ENCODE results near the gene SP4. TPM values are rescaled to one million over a fixed set of nuclear protein-coding genes. Genes with fewer than 3 reads are reported as not detected.
A peak's percentile ranks its signal among the peaks of the same experiment; 100 is the strongest.

The SP4 gene
- total RNA-seq, result 20.4 and 20.8 TPM in 2 replicates

DNA sequence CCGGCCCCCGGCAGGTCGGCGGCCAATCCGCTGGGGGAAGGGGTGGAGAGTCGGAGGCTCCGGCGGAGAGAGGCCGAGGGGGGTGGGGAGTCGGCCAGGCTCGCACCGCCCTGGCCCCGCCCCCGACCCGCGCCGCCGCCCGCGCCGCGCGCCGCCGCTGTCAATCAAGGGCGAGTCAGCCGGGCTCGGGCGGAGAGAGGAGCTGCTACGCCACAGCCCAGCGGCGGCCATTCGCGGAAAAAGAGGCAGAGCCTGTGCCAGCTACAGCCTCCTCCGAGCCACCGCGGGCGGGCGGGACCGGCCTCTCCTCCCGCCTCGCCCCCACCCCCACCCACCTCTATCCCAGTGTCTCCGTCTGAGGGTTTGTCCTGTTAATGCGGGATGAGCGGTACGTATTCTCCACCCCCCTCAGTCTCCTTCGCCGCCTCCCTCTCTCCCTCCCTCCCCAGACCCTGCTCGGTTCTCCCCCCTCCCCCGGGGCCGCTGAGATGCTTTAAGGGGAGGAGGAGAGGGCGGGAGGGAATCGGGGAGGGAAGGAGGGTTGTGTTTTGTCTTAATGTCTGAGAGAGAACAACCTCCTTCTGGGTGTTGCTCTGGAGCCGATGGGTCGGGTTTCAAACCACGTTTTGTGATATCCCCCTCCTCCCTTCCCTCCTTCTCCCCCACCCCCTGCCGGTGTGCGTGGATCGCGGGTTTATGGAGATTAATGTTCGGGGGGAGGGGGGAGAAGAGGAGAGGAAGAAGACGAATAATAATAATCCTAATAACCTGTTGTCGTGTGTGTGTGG lies at the start of gene SP4:
Gene SP4, plus strand, starts transcription at position 213 of the 788 bp plus-strand sequence. Its CDS starts 169 bp downstream, at position 382.
- Mint-ChIP-seq H3K27ac (peak within 1 kb of the TSS; percentile 100), H3K27me3 (no peaks in the 10 kb centered on the region), H3K9me3 (no peaks in the 10 kb centered on the region), H3K36me3 (ENCODE audit: low read depth) (peaks cover 31% of the 10 kb centered on the region), H3K4me1 (peaks cover 43% of the 10 kb centered on the region), H3K4me3 (peak within 1 kb of the TSS; percentile 96)
- intact Hi-C loops (cut with micrococcal nuclease), result loop anchor here (1.0 to 10.0 kb wide), 11 partner anchors 54 to 1754 kb away; partner anchors contain the start of genes DNAH11, HYCC1 and NUP42
- peak; percentile 99 for DNase-seq

DNA sequence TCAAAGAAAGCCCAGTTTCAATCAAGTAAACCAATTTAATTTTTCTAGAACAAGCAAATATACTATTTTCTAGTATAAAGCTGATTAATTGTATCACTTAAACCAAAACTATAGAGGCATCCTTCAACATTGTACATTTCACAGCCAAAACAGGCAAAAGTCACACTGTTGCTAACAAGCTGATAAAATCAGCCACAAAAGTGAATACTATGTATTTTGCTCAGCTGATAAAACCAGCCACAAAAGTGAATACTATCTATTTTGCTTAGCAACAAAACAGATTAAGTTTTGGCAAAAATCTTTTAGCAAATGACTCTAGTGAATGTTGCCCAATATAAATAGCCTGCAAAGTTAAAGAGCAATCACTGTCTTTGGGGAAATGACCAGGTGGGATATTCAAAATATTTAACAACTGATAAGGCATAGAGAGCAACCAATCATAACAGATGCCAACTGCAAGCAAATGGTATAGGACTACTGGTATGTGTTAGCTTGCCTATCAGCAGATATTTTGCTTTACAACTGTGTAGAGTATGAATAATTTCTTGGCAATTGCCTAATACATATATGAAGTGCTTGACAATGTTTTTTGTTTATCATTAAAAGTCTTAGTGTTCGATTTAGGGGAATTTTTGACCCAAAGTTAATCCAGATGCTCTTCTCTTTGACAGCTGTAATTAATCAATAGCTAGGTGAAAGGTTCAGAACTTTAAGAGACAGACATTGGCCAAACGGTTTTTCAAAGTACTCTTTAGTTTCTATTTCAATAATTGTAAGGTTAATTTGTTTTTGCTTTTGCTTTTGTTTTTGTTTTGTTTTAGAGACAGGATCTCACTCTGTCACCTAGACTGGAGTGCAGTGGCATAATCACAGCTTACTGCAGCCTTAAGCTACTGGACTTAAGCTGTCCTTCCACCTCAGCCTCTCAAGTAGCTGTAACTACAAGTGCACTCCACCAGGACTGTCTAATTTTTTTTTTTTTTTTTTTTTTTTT lies 44.4 kb upstream of the SP4 start:
- intact Hi-C loops (cut with micrococcal nuclease), result loop anchor here (2.0 kb wide), 2 partner anchors 17 to 45 kb away; no protein-coding TSS in a partner anchor

DNA sequence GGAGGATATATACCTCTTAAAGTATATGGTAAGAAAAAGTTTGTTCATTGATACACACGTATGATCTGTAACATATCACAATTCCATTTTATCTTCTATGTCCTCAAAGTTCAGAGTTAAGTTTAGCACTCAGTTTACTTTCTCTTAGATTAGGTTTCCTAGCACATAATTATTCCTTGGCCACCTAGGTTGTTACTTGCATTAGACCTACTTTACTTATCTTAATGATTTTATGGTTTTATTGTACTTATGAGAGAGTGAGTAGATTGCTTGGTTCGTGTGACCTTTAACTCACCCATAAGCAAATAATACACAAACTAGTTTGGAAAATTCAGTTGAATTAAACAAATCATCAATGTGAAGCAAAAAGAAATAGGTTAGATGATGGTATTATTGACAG lies 33.9 kb upstream of the SP4 start:
- H3K36me3 Mint-ChIP-seq (ENCODE audit: low read depth), result peaks cover 7% of the 10 kb centered on the region
- peaks cover 2% of the 10 kb centered on the region for H3K27me3 Mint-ChIP-seq
- peaks cover 11% of the 10 kb centered on the region for H3K9me3 Mint-ChIP-seq
- intact Hi-C loops (cut with micrococcal nuclease), result no loop called here
- no peak overlapping the region for H3K27ac Mint-ChIP-seq
- H3K4me1 Mint-ChIP-seq, result peaks cover 2% of the 10 kb centered on the region
- no peak overlapping the region for H3K4me3 Mint-ChIP-seq
- no peak for DNase-seq

More for the DNA sequence above, 44.4 kb upstream of the SP4 start:
- peaks cover 18% of the 10 kb centered on the region for H3K4me1 Mint-ChIP-seq
- H3K36me3 Mint-ChIP-seq (ENCODE audit: low read depth), result peaks cover 4% of the 10 kb centered on the region
- H3K27ac Mint-ChIP-seq, result peak overlapping the region; percentile 55
- H3K4me3 Mint-ChIP-seq, result peak overlapping the region; percentile 16
- H3K9me3 Mint-ChIP-seq, result no peaks in the 10 kb centered on the region
- peak; percentile 66 for DNase-seq
- no peaks in the 10 kb centered on the region for H3K27me3 Mint-ChIP-seq

DNA sequence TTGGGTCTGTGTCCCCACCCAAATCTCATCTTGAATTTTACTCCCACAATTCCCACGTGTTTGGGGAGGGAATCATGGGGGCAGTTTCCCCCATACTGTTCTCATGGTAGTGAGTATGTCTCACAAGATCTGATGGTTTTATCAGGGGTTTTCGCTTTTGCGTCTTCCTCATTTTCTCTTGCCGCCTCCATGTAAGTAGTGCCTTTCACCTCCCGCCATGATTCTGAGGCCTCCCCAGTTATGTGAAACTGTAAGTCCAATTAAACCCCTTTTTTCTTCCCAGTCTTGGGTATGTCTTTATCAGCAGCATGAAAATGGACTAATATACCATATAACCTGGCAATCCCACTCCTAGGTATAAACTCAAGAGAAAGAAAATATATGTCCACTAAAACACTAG lies 25.9 kb upstream of the SP4 start:
- H3K4me1 Mint-ChIP-seq, result no peaks in the 10 kb centered on the region
- no peaks in the 10 kb centered on the region for H3K27me3 Mint-ChIP-seq
- H3K27ac Mint-ChIP-seq, result no peak overlapping the region
- intact Hi-C loops (cut with micrococcal nuclease), result no loop called here
- peaks cover 17% of the 10 kb centered on the region for H3K36me3 Mint-ChIP-seq (ENCODE audit: low read depth)
- DNase-seq, result peak; percentile 37
- H3K4me3 Mint-ChIP-seq, result no peak overlapping the region
- peaks cover 38% of the 10 kb centered on the region for H3K9me3 Mint-ChIP-seq

DNA sequence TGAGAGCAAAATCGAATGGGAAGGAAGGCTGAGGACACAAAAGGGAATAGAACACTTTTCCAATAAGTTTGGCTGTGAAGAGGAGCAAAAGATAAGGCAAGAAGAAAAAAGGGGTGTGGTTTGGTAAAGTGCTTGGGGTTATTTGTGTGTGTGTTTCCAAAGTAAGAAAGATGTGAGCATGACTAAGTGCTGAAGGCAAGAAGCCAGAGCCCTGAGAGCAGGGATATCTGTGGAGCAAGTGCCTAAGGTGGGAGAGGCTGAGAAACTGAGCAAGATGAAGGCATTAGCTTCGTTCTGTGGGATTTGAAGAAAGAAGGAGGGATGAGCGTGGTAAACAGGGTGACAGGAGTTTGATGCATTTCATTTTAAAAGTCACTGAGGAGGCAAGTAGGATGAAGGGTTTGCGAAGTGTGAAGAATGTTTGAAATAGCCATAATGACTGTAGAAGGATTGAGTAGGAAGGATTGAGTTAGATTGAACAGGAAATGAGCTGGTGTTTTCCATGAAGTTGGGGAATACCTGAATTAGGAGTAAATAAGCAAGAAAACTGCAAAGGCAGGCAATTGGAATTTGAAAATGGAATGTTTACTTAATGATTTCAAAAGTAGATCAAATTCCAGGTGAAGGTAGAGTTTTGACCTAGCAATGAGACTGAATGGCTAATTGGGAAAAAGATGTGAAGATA lies 19.9 kb upstream of the SP4 start:
- peaks cover 5% of the 10 kb centered on the region for H3K36me3 Mint-ChIP-seq (ENCODE audit: low read depth)
- intact Hi-C loops (cut with micrococcal nuclease), result no loop called here
- peaks cover 24% of the 10 kb centered on the region for H3K9me3 Mint-ChIP-seq
- peak; percentile 39 for DNase-seq
- H3K4me3 Mint-ChIP-seq, result no peak overlapping the region
- no peaks in the 10 kb centered on the region for H3K27me3 Mint-ChIP-seq
- H3K4me1 Mint-ChIP-seq, result peaks cover 30% of the 10 kb centered on the region
- no peak overlapping the region for H3K27ac Mint-ChIP-seq

DNA sequence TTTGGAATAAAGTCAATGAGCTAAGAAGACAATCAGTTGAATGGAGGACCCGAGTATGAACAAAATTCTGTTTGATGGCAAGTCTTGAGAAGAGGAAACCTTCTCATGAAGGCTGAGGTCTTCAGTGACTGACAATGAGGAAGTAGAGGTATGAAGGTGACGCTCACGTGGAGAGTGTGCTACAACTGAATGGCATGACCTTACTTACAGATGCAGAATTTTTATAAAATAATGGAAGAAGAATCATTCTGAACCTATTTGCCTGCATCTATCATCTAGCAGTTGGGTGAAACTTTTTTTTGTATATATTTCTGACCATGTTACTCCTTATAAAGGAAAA lies 19.4 kb upstream of the SP4 start:
- H3K27me3 Mint-ChIP-seq, result no peaks in the 10 kb centered on the region
- H3K4me1 Mint-ChIP-seq, result peaks cover 35% of the 10 kb centered on the region
- H3K27ac Mint-ChIP-seq, result no peak overlapping the region
- intact Hi-C loops (cut with micrococcal nuclease), result no loop called here
- peaks cover 25% of the 10 kb centered on the region for H3K9me3 Mint-ChIP-seq
- H3K36me3 Mint-ChIP-seq (ENCODE audit: low read depth), result peaks cover 5% of the 10 kb centered on the region
- DNase-seq, result peak; percentile 45
- H3K4me3 Mint-ChIP-seq, result no peak overlapping the region

DNA sequence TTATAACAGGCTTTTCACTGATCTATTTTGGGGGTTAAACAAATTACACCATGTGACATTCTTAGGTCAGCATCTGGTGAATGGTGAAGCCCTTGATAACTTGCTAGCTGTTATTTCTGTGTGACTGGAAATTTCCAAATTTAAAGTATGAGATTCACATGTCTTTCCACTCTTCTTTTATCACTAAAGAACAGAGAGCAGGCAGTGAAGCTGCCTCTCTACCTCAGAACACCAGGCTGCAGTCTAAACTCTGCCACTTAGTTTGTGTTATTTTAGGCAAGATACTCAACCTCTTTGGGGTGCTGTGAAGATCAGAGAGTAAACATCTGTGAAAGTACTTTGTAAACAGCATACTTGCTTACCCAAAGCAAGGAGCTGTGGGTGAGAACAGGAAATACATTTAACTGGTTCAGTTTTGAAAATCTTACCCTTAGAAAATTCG lies 15.5 kb upstream of the SP4 start:
- peak; percentile 77 for DNase-seq
- peaks cover 48% of the 10 kb centered on the region for H3K4me1 Mint-ChIP-seq
- peaks cover 4% of the 10 kb centered on the region for H3K36me3 Mint-ChIP-seq (ENCODE audit: low read depth)
- intact Hi-C loops (cut with micrococcal nuclease), result no loop called here
- H3K9me3 Mint-ChIP-seq, result peaks cover 25% of the 10 kb centered on the region
- H3K4me3 Mint-ChIP-seq, result peak overlapping the region; percentile 55
- peak overlapping the region; percentile 85 for H3K27ac Mint-ChIP-seq
- H3K27me3 Mint-ChIP-seq, result no peaks in the 10 kb centered on the region

DNA sequence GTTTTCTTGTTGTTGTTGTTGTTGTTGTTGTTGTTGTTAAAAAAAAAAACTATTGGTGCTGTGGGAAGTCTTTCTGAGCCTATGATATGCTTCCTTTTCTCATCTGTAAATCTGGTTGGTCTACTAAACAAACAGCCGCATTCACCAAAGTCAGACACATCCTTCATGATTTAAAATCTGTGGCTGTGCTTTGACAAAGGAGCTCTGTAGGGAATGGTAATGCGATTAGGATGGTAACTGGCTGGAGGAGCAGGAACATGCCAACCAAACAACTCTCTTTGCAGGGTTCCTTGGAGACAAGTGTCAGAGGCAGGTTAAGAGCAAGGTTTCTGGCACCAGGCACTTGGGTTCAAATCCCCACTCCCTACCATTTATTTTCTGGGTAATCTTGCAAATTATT lies 14.9 kb upstream of the SP4 start:
- Mint-ChIP-seq H3K9me3 (peaks cover 25% of the 10 kb centered on the region), H3K27ac (peak overlapping the region; percentile 85), H3K36me3 (ENCODE audit: low read depth) (peaks cover 4% of the 10 kb centered on the region), H3K27me3 (no peaks in the 10 kb centered on the region), H3K4me3 (peak overlapping the region; percentile 55), H3K4me1 (peaks cover 46% of the 10 kb centered on the region)
- no peak for DNase-seq
- intact Hi-C loops (cut with micrococcal nuclease), result no loop called here

DNA sequence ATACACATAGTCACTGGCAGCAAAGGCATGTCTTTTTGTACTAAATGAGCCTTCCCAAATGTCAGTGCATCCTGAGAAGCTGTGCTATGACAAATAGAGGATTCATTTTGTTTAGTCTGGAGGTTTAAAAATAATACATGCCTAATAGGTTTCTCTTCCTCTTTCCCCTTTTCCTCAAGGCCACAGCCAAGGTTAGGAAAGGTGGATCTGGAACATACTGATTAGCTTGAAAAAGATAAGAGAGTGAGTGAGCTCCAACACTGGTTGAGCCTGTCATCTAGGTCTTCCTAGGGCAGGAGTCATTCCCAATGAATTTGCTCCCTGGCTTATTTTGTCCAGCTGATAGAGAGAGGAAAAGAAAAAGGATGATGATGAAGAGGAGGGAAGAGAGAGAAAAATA lies 14.4 kb upstream of the SP4 start:
- Mint-ChIP-seq H3K27ac (no peak overlapping the region), H3K36me3 (ENCODE audit: low read depth) (peaks cover 4% of the 10 kb centered on the region), H3K4me1 (peaks cover 41% of the 10 kb centered on the region), H3K9me3 (peaks cover 21% of the 10 kb centered on the region), H3K4me3 (no peak overlapping the region), H3K27me3 (no peaks in the 10 kb centered on the region)
- no peak for DNase-seq
- intact Hi-C loops (cut with micrococcal nuclease), result no loop called here

DNA sequence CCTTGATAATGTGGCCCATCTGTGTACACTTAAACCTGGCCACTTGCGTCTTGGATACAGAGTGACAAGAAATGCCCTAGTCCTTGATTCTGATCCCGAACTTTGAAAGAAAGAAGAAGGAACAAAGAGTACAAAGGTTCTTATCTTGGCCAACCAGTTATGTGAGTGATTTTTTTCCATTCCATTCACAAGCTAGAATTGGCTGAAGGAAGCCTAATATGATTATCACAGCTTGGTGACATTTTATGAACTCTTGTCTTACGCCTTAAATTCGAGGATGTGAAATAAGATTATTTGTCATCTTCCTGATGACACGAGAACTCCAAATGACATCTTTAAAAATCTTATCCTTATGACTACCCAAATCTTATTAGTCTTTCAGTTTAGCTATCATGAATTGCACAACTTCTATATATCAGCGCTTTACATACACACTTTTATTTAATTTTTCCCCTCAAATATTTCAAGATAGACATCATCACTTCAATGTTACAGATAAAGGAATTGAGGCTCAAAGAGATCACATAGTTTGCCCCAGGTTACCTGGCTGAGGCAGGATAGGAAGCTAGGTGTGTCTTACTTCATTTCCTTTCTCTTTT lies 13.0 kb upstream of the SP4 start:
- H3K36me3 Mint-ChIP-seq (ENCODE audit: low read depth), result peaks cover 4% of the 10 kb centered on the region
- H3K27ac Mint-ChIP-seq, result no peak overlapping the region
- H3K4me1 Mint-ChIP-seq, result peaks cover 38% of the 10 kb centered on the region
- intact Hi-C loops (cut with micrococcal nuclease), result no loop called here
- H3K9me3 Mint-ChIP-seq, result peaks cover 18% of the 10 kb centered on the region
- DNase-seq, result no peak
- H3K4me3 Mint-ChIP-seq, result no peak overlapping the region
- no peaks in the 10 kb centered on the region for H3K27me3 Mint-ChIP-seq

DNA sequence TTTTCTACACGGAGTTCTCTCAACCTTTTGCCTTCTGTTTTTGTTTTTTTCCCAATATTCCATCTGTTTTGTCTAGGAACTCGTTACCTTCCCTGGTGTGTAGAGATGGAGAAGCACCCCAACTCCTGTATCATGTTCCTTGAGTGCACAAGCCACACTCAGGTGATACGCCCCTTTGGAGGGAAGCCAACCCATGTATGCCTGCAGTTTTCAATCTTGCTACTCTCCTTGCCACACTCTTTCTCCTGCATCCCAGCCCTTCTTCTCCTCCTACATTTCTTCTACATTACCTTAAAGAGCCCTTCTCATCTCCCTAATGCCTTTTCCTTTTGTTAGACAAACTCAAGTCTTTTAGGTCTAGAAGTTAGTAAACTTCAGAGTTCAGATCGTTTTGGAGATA lies 10.2 kb upstream of the SP4 start:
- no peak overlapping the region for H3K27ac Mint-ChIP-seq
- H3K9me3 Mint-ChIP-seq, result peaks cover 13% of the 10 kb centered on the region
- H3K4me3 Mint-ChIP-seq, result no peak overlapping the region
- H3K36me3 Mint-ChIP-seq (ENCODE audit: low read depth), result peaks cover 4% of the 10 kb centered on the region
- intact Hi-C loops (cut with micrococcal nuclease), result no loop called here
- DNase-seq, result no peak
- peaks cover 24% of the 10 kb centered on the region for H3K4me1 Mint-ChIP-seq
- H3K27me3 Mint-ChIP-seq, result no peaks in the 10 kb centered on the region

DNA sequence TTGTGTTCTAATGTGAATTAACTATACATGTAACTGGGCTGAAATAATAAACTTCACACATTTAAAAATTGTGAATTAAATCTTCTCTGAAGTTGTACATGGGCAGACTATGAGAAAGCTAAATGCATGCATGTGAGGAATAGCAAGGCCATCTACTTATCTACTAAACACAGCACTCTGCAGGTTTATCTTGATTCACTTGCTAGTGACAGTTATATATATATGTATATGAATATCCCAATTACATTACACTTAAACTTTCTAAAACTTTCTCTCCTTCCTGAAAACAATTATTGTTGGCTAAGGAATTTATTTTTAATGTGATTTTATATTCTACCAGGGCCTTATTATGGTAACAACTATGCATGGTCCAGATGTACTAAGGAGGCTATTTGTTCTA lies 5.1 kb upstream of the SP4 start:
- Mint-ChIP-seq H3K36me3 (ENCODE audit: low read depth) (no peaks in the 10 kb centered on the region), H3K4me1 (peaks cover 10% of the 10 kb centered on the region), H3K4me3 (no peak overlapping the region), H3K27ac (no peak overlapping the region), H3K9me3 (peaks cover 2% of the 10 kb centered on the region), H3K27me3 (no peaks in the 10 kb centered on the region)
- no peak for DNase-seq
- intact Hi-C loops (cut with micrococcal nuclease), result loop anchor here (10.0 kb wide), 1 partner anchor 342 kb away; no protein-coding TSS in a partner anchor

DNA sequence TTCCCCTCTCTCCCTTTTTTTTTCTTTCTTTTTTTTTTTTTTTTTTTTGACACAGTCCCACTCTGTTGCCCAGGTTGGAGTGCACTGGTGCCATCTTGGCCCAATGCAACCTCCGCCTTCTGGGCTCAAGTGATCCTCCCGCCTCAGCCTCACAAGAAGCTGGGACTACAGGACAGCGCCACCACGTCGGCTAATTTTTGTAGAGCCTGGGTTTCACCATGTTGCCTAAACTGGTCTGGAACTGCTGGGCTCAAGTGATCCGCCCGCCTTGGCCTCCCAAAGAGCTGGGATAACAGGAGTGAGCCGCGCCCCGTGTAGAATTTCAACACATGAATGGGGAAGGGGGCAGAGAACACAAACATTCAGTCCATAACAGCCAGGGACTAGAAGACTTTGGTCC lies 2.6 kb upstream of the SP4 start:
- Mint-ChIP-seq H3K4me3 (no peak overlapping the region), H3K27ac (no peak overlapping the region), H3K9me3 (no peaks in the 10 kb centered on the region), H3K36me3 (ENCODE audit: low read depth) (peaks cover 17% of the 10 kb centered on the region), H3K27me3 (no peaks in the 10 kb centered on the region), H3K4me1 (peaks cover 27% of the 10 kb centered on the region)
- intact Hi-C loops (cut with micrococcal nuclease), result loop anchor here (5.0 to 10.0 kb wide), 6 partner anchors 57 to 1757 kb away; partner anchors contain the start of genes DNAH11, HYCC1 and NUP42
- DNase-seq, result no peak

Data from activated CD4-positive, alpha-beta T cell treated with anti-CD3 and anti-CD28 coated beads, Interleukin-2, amount 10 ng/mL, durations not matched to agents 24 days and 14 days (primary cell).